KMS-11 (cell line): ENCODE measurements around the gene PTGIR.
"Not testable (repeated sequence)": the region's sequence is repeated elsewhere in the genome, so short reads cannot be mapped to it uniquely, and the experiment has no call there.

Experiments
- H2AFZ ChIP-seq: fragments of 200-600 bp; sonication (generic); 2 replicates; pipeline ENCODE4 v1.6.1; 2016; ENCODE audit warnings: antibody characterized with exemption, mixed run types, low read depth
- H3K27ac ChIP-seq: fragments of 200-600 bp; sonication (generic); 2 replicates; pipeline ENCODE4 v1.6.1; 2016; ENCODE audit warnings: mild to moderate bottlenecking, mixed run types
- H3K27me3 ChIP-seq: fragments of 200-600 bp; sonication (generic); 2 replicates; pipeline ENCODE4 v1.6.1; 2017; ENCODE audit warnings: mild to moderate bottlenecking, low read depth, mixed run types, moderate library complexity; ENCODE audit not compliant: insufficient read depth
- H3K36me3 ChIP-seq: fragments of 200-600 bp; sonication (generic); 2 replicates; pipeline ENCODE4 v1.6.1; 2017; ENCODE audit warnings: mild to moderate bottlenecking, mixed run types; ENCODE audit not compliant: insufficient read depth
- H3K4me1 ChIP-seq: fragments of 200-600 bp; sonication (generic); 2 replicates; pipeline ENCODE4 v1.6.1; 2016; ENCODE audit warnings: mild to moderate bottlenecking, low read depth, mixed run types; ENCODE audit not compliant: poor library complexity, severe bottlenecking
- H3K4me2 ChIP-seq: fragments of 200-600 bp; sonication (generic); 2 replicates; pipeline ENCODE4 v1.7.0; 2016; ENCODE audit warnings: mild to moderate bottlenecking, mixed run types
- H3K4me3 ChIP-seq: fragments of 200-600 bp; sonication (generic); IDR thresholded peaks from 2 replicates; pipeline ENCODE4 v1.6.1; 2017; ENCODE audit warnings: low read depth, low read length, mixed read lengths; ENCODE audit not compliant: insufficient read depth
- H3K79me2 ChIP-seq: fragments of 200-600 bp; sonication (generic); 2 replicates; pipeline ENCODE4 v1.6.1; 2016; ENCODE audit warnings: low read depth, mixed run types; ENCODE audit not compliant: insufficient read depth
- H3K9ac ChIP-seq: fragments of 200-600 bp; sonication (generic); 2 replicates; pipeline ENCODE4 v1.6.1; 2016; ENCODE audit warnings: mild to moderate bottlenecking, mixed run types
- H4K20me1 ChIP-seq: fragments of 200-600 bp; sonication (generic); 2 replicates; pipeline ENCODE4 v1.6.1; 2016; ENCODE audit warnings: mild to moderate bottlenecking, mixed run types; ENCODE audit not compliant: insufficient read depth
- CTCF ChIP-seq: fragments of 200-600 bp; sonication (generic); conservative IDR thresholded peaks from 2 replicates; pipeline ENCODE4 v1.6.1; 2017; ENCODE audit warnings: low read depth, mild to moderate bottlenecking, antibody characterized with exemption, low read length, moderate library complexity, mixed read lengths

Gene PTGIR

GRCh38 chr19:46630586-46631205 is 5.8 kb upstream of the PTGIR start:
- peaks cover 60% of the 10 kb centered on the region for H3K27me3 ChIP-seq
- H3K4me2 ChIP-seq, result no peak overlapping the region
- no peaks in the 10 kb centered on the region for H3K79me2 ChIP-seq
- TF ChIP-seq CTCF, result no peak
- no peak overlapping the region for H3K9ac ChIP-seq
- H2AFZ ChIP-seq, result no peak overlapping the region
- H3K27ac ChIP-seq, result no peak overlapping the region
- no peaks in the 10 kb centered on the region for H3K36me3 ChIP-seq
- H3K4me1 ChIP-seq, result peaks cover 14% of the 10 kb centered on the region
- H3K4me3 ChIP-seq, result no peak overlapping the region
- H4K20me1 ChIP-seq, result no peaks in the 10 kb centered on the region

- Histone ChIP-seq H3K36me3 (no peaks in the 10 kb centered on the region), H3K9ac (no peak overlapping the region), H3K4me2 (no peak overlapping the region), H3K4me1 (peaks cover 19% of the 10 kb centered on the region), H3K27me3 (peaks cover 62% of the 10 kb centered on the region), H4K20me1 (no peaks in the 10 kb centered on the region), H2AFZ (no peak overlapping the region), H3K27ac (no peak overlapping the region), H3K4me3 (no peak overlapping the region), H3K79me2 (no peaks in the 10 kb centered on the region)
- TF ChIP-seq CTCF, result no peak
Measured at GRCh38 chr19:46629546-46630025, 4.7 kb upstream of the PTGIR start.

GRCh38 chr19:46628970-46629369 is 4.1 kb upstream of the PTGIR start:
- not testable (repeated sequence) for H4K20me1 ChIP-seq, H3K36me3 ChIP-seq, H3K79me2 ChIP-seq, H3K4me3 ChIP-seq, H3K9ac ChIP-seq, H3K4me2 ChIP-seq, H2AFZ ChIP-seq, H3K27ac ChIP-seq
- Histone ChIP-seq H3K4me1 (peaks cover 16% of the 10 kb centered on the region), H3K27me3 (peaks cover 64% of the 10 kb centered on the region)

- Histone ChIP-seq H3K79me2 (no peaks in the 10 kb centered on the region), H3K4me1 (peaks cover 7% of the 10 kb centered on the region), H3K4me3 (no peak overlapping the region), H3K4me2 (no peak overlapping the region), H3K27me3 (peaks cover 54% of the 10 kb centered on the region), H3K9ac (no peak overlapping the region), H2AFZ (no peak overlapping the region), H4K20me1 (no peaks in the 10 kb centered on the region), H3K27ac (no peak overlapping the region), H3K36me3 (no peaks in the 10 kb centered on the region)
- no peak for TF ChIP-seq CTCF
Measured at GRCh38 chr19:46626446-46626845, 1.6 kb upstream of the PTGIR start.

- no peak overlapping the region for H2AFZ ChIP-seq
- H4K20me1 ChIP-seq, result no peaks in the 10 kb centered on the region
- no peaks in the 10 kb centered on the region for H3K36me3 ChIP-seq
- H3K4me1 ChIP-seq, result peaks cover 7% of the 10 kb centered on the region
- H3K4me2 ChIP-seq, result no peak overlapping the region
- no peak overlapping the region for H3K4me3 ChIP-seq
- no peak overlapping the region for H3K27ac ChIP-seq
- no peak for TF ChIP-seq CTCF
- H3K9ac ChIP-seq, result no peak overlapping the region
- no peaks in the 10 kb centered on the region for H3K79me2 ChIP-seq
- peaks cover 54% of the 10 kb centered on the region for H3K27me3 ChIP-seq
Measured at GRCh38 chr19:46625731-46626130, 842 bp upstream of the PTGIR start.
